Gastroesophageal sphincter (tissue), 4 donors: ENCODE measurements around the gene SYNC. TPM values are rescaled to one million over a fixed set of nuclear protein-coding genes. Genes with fewer than 3 reads are reported as not detected.
"Not testable (repeated sequence)": the region's sequence is repeated elsewhere in the genome, so short reads cannot be mapped to it uniquely, and the experiment has no call there.

Experiments used
- ATAC-seq: fragments of 150-250 bp; one replicate; pipeline ENCODE4 v1.9.1; 2016; ENCODE audit warnings: mild to moderate bottlenecking, moderate library complexity
- H3K27ac ChIP-seq, 4 donors: fragments of 200-600 bp; sonication (generic) in 3 of 4; 1 replicate in 3 of 4; 2 replicates in 1 of 4; pipeline ENCODE4 v1.5.1; 2016 to 2019
- H3K27me3 ChIP-seq: fragments of 200-600 bp; sonication (generic); one replicate; pipeline ENCODE4 v1.5.1; 2019
- H3K36me3 ChIP-seq, 2 donors: fragments of 200-600 bp; sonication (generic); one replicate each; pipeline ENCODE4 v1.5.1; 2019; ENCODE audit warnings: control low read depth in 1 of 2
- H3K4me1 ChIP-seq, 3 donors: fragments of 200-600 bp; sonication (generic); 1 replicate in 2 of 3; 2 replicates in 1 of 3; pipeline ENCODE4 v1.5.1; 2016 to 2019; ENCODE audit warnings: control low read depth in 2 of 3
- H3K4me3 ChIP-seq, 2 donors: fragments of 200-600 bp; sonication (generic); one replicate each; pipeline ENCODE4 v1.5.1; 2019; ENCODE audit warnings: mild to moderate bottlenecking in 1 of 2, moderate library complexity in 1 of 2
- H3K9me3 ChIP-seq, 3 donors: fragments of 200-600 bp; sonication (generic); one replicate each; pipeline ENCODE4 v1.5.1; 2017 to 2019; ENCODE audit warnings: control low read depth in 2 of 3
- CTCF ChIP-seq, 4 experiments: fragments of 200-600 bp in 2 of 4; fragments of 450-650 bp in 2 of 4; sonication (generic) in 1 of 4; IDR thresholded peaks; one replicate each; pipeline ENCODE4 v1.5.1; 2017 to 2019; ENCODE audit warnings: antibody characterized with exemption in 4 of 4, mild to moderate bottlenecking in 2 of 4, moderate library complexity in 2 of 4
- EP300 ChIP-seq: sonication (generic); formaldehyde crosslinking; IDR thresholded peaks from one replicate; pipeline ENCODE4 v1.6.1; 2017; ENCODE audit warnings: antibody characterized with exemption, mild to moderate bottlenecking
- POLR2A ChIP-seq, 2 donors: fragments of 450-650 bp; IDR thresholded peaks; one replicate each; pipeline ENCODE4 v1.6.1; 2017; ENCODE audit warnings: antibody characterized with exemption in 2 of 2, mild to moderate bottlenecking in 2 of 2, moderate library complexity in 1 of 2
- POLR2AphosphoS5 ChIP-seq: sonication (generic); formaldehyde crosslinking; IDR thresholded peaks from one replicate; pipeline ENCODE4 v1.6.1; 2017; ENCODE audit warnings: antibody characterized with exemption
- WGBS, 2 donors: methylation state at CpG; one replicate each; pipeline ENCODE4 v1.1.5; 2018; ENCODE audit warnings: low coverage in 1 of 2; 5-methylcytosine and 5-hydroxymethylcytosine counted together
- total RNA-seq, 4 donors: library from RNA; depleted of rRNA; stranded (reverse); fragments of >200 nt; gene quantifications; one replicate each; pipeline ENCODE4 v1.1.0, GENCODE V29; 2016

The SYNC gene
- total RNA-seq, 4 donors from 2014 or later, result 132 to 265 (median 167) TPM

GRCh38 chr1:32713081-32713480 lies 10.5 kb upstream of the SYNC start:
- 90 to 95% methylated on average over 4 to 10 of the region's 10 CpGs for WGBS, 2 donors
- Histone ChIP-seq H3K9me3 (no peaks in the 10 kb centered on the region), H3K4me3 (no peak overlapping the region), H3K27me3 (no peaks in the 10 kb centered on the region), H3K27ac (no peak overlapping the region), H3K4me1 (peaks cover 0 to 13% (median 0%) of the 10 kb centered on the region in 3 donors), H3K36me3 (no peaks in the 10 kb centered on the region)
- TF ChIP-seq CTCF (IDR thresholded peaks at IDR 0.05) (no peak), POLR2AphosphoS5 (no peak), POLR2A (IDR thresholded peaks at IDR 0.05) (no peak), EP300 (no peak)
- ATAC-seq, result no peak

- peaks cover 0 to 16% (median 0%) of the 10 kb centered on the region in 3 donors for H3K4me1 ChIP-seq
- H3K4me3 ChIP-seq, ATAC-seq, H3K36me3 ChIP-seq, H3K27me3 ChIP-seq, H3K27ac ChIP-seq, H3K9me3 ChIP-seq: not testable (repeated sequence)
- WGBS, 2 donors, result 81 to 83% methylated on average over 1 to 2 of the region's 4 CpGs
Measured at GRCh38 chr1:32711221-32711620, 8.7 kb upstream of the SYNC start.

GRCh38 chr1:32709476-32709875 lies 6.9 kb upstream of the SYNC start:
- no peaks in the 10 kb centered on the region for H3K9me3 ChIP-seq
- 89 to 94% methylated on average over 3 of the region's 5 CpGs for WGBS, 2 donors
- no peaks in the 10 kb centered on the region for H3K27me3 ChIP-seq
- H3K4me3 ChIP-seq, result no peak overlapping the region
- TF ChIP-seq POLR2AphosphoS5, result no peak
- TF ChIP-seq CTCF (IDR thresholded peaks at IDR 0.05), result no peak
- TF ChIP-seq POLR2A (IDR thresholded peaks at IDR 0.05), result no peak
- TF ChIP-seq EP300, result no peak
- ATAC-seq, result no peak
- H3K27ac ChIP-seq, result no peak overlapping the region
- no peaks in the 10 kb centered on the region for H3K36me3 ChIP-seq
- H3K4me1 ChIP-seq, result peaks cover 0 to 34% (median 0%) of the 10 kb centered on the region in 3 donors

- H3K4me3 ChIP-seq, result no peak overlapping the region
- H3K36me3 ChIP-seq, result no peaks in the 10 kb centered on the region
- WGBS, 2 donors, result 70% methylated on average over 2 of the region's 2 CpGs; no CpG with 5 or more reads in 1 of the 2 donors
- H3K9me3 ChIP-seq, result no peaks in the 10 kb centered on the region
- no peak for ATAC-seq
- H3K4me1 ChIP-seq, result peaks cover 0 to 38% (median 2%) of the 10 kb centered on the region in 3 donors
- no peaks in the 10 kb centered on the region for H3K27me3 ChIP-seq
- H3K27ac ChIP-seq, result no peak overlapping the region
- TF ChIP-seq EP300 (no peak), CTCF (IDR thresholded peaks at IDR 0.05) (no peak), POLR2AphosphoS5 (no peak), POLR2A (IDR thresholded peaks at IDR 0.05) (no peak)
Measured at GRCh38 chr1:32709075-32709474, 6.5 kb upstream of the SYNC start.

GRCh38 chr1:32706491-32706890 lies 3.9 kb upstream of the SYNC start:
- Histone ChIP-seq H3K27ac (peak overlapping the region; percentile 30 to 100 (median 96)), H3K9me3 (no peaks in the 10 kb centered on the region), H3K4me3 (no peak overlapping the region), H3K4me1 (peaks cover 0 to 50% (median 14%) of the 10 kb centered on the region in 3 donors), H3K27me3 (no peaks in the 10 kb centered on the region), H3K36me3 (no peaks in the 10 kb centered on the region)
- TF ChIP-seq POLR2AphosphoS5 (peak; percentile 18), POLR2A (IDR thresholded peaks at IDR 0.05) (no peak)
- WGBS, 2 donors, result 20% methylated on average over 1 of the region's 1 CpG; no CpG with 5 or more reads in 1 of the 2 donors
- no peak for ATAC-seq

GRCh38 chr1:32705516-32705915 lies 2.9 kb upstream of the SYNC start:
- no peaks in the 10 kb centered on the region for H3K36me3 ChIP-seq
- no peaks in the 10 kb centered on the region for H3K27me3 ChIP-seq
- H3K27ac ChIP-seq, result peak overlapping the region; percentile 30 to 100 (median 96)
- 88 to 93% methylated on average over 3 to 5 of the region's 7 CpGs for WGBS, 2 donors
- no peak overlapping the region for H3K4me3 ChIP-seq
- no peak for ATAC-seq
- H3K4me1 ChIP-seq, result peaks cover 0 to 60% (median 16%) of the 10 kb centered on the region in 3 donors
- no peaks in the 10 kb centered on the region for H3K9me3 ChIP-seq
- TF ChIP-seq POLR2A (IDR thresholded peaks at IDR 0.05) (no peak), EP300 (no peak), CTCF (IDR thresholded peaks at IDR 0.05) (no peak), POLR2AphosphoS5 (no peak)
